ENCODE data around the gene CCNT1.
A peak's percentile ranks its signal among the peaks of the same experiment; 100 is the strongest.

CCNT1 gene

GRCh38 chr12:48696626-48697025, 19.9 kb downstream of the CCNT1 start:
- Mint-ChIP-seq H3K27ac (no peak overlapping the region), H3K4me1 (no peaks in the 10 kb centered on the region), H3K9me3 (no peaks in the 10 kb centered on the region), H3K4me3 (no peak overlapping the region), H3K27me3 (ENCODE audit: low read depth, poor library complexity) (no peaks in the 10 kb centered on the region), H3K36me3 (ENCODE audit: low read depth) (peaks cover 71% of the 10 kb centered on the region)
- no peak for DNase-seq
- TF ChIP-seq, protein P1, sequence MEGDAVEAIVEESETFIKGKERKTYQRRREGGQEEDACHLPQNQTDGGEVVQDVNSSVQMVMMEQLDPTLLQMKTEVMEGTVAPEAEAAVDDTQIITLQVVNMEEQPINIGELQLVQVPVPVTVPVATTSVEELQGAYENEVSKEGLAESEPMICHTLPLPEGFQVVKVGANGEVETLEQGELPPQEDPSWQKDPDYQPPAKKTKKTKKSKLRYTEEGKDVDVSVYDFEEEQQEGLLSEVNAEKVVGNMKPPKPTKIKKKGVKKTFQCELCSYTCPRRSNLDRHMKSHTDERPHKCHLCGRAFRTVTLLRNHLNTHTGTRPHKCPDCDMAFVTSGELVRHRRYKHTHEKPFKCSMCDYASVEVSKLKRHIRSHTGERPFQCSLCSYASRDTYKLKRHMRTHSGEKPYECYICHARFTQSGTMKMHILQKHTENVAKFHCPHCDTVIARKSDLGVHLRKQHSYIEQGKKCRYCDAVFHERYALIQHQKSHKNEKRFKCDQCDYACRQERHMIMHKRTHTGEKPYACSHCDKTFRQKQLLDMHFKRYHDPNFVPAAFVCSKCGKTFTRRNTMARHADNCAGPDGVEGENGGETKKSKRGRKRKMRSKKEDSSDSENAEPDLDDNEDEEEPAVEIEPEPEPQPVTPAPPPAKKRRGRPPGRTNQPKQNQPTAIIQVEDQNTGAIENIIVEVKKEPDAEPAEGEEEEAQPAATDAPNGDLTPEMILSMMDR (IDR thresholded peaks at IDR 0.05) = no peak

DNA sequence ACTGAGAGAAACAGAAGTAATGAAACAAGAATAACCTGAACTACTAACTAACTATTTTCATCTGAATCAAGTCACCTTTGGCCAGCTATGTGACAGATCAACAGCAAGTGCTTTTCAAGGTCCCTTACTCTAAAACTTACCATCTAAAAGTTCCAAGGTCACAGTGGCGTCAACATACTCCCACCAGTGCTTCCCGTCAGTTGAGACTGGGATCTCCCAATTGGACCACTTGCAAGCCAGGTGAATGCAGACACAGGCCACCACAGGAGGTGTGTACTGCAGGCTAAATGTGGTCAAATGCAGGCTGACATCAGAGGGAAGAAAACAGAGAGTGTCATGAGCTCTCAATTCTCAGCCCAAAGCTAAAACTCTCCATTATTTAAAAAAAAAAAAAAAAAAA, 20.6 kb downstream of the CCNT1 start:
- Mint-ChIP-seq H3K27me3 (ENCODE audit: low read depth, poor library complexity) (no peaks in the 10 kb centered on the region), H3K36me3 (ENCODE audit: low read depth) (peaks cover 67% of the 10 kb centered on the region), H3K27ac (no peak overlapping the region), H3K9me3 (no peaks in the 10 kb centered on the region), H3K4me1 (no peaks in the 10 kb centered on the region), H3K4me3 (no peak overlapping the region)
- DNase-seq = no peak
- TF ChIP-seq, protein P1 (IDR thresholded peaks at IDR 0.05) = no peak

DNA sequence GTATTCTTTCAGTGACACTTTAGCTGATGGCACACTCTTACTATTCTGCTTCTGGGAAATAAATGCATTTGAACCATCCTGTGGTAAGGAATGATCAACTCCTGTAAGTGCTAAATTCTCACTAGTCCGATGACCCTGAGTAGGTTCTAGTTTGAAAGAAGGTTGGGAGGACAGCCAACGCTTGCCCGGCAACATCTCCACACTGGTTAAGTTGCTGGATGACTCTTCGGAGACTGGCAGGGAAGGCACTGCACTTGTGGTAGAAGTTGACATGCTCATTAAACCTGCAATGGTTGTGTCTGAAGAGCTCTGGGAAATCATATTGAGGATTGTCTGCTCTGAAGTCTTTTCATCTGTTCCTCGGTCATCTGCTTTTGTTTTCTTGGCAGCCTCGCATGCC, 22.5 kb downstream of the CCNT1 start:
- TF ChIP-seq, protein P1 (IDR thresholded peaks at IDR 0.05) = no peak
- Mint-ChIP-seq H3K9me3 (no peaks in the 10 kb centered on the region), H3K36me3 (ENCODE audit: low read depth) (peaks cover 55% of the 10 kb centered on the region), H3K4me3 (no peak overlapping the region), H3K4me1 (no peaks in the 10 kb centered on the region), H3K27me3 (ENCODE audit: low read depth, poor library complexity) (no peaks in the 10 kb centered on the region), H3K27ac (no peak overlapping the region)
- no peak for DNase-seq

- Mint-ChIP-seq H3K4me3 (no peak overlapping the region), H3K27me3 (ENCODE audit: low read depth, poor library complexity) (no peaks in the 10 kb centered on the region), H3K9me3 (no peaks in the 10 kb centered on the region), H3K36me3 (ENCODE audit: low read depth) (peaks cover 56% of the 10 kb centered on the region), H3K4me1 (no peaks in the 10 kb centered on the region), H3K27ac (no peak overlapping the region)
- DNase-seq = no peak
- TF ChIP-seq, protein P1 (IDR thresholded peaks at IDR 0.05) = no peak
These were observed 22.9 kb downstream of the CCNT1 start for GRCh38 chr12:48693572-48693971.

GRCh38 chr12:48691826-48692487, 24.6 kb downstream of the CCNT1 start:
- no peaks in the 10 kb centered on the region for H3K27me3 Mint-ChIP-seq (ENCODE audit: low read depth, poor library complexity)
- TF ChIP-seq, protein P1 (IDR thresholded peaks at IDR 0.05) = no peak
- no peak for DNase-seq
- H3K27ac Mint-ChIP-seq = peak overlapping the region; percentile 34
- H3K4me1 Mint-ChIP-seq = no peaks in the 10 kb centered on the region
- peaks cover 54% of the 10 kb centered on the region for H3K36me3 Mint-ChIP-seq (ENCODE audit: low read depth)
- H3K9me3 Mint-ChIP-seq = no peaks in the 10 kb centered on the region
- H3K4me3 Mint-ChIP-seq = no peak overlapping the region

DNA sequence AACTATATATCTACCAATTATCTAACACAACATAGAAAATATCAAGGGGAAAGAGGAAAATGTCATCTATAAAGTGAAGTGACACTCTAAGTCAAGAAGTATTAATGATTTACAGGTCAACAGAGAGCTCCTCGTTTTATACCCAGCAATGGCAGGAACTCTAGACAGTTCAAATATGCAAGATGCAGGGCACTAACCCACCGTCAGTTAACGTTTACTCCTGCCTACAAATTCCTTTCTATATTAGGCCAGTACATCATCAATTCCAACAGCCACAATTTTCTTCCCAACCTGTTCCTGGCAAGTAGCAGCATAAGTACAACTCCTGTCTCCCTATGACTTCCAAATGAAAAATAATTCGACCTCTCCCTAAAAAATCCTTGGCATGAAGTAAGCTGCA, 25.5 kb downstream of the CCNT1 start:
- Mint-ChIP-seq H3K4me3 (no peak overlapping the region), H3K9me3 (no peaks in the 10 kb centered on the region), H3K27me3 (ENCODE audit: low read depth, poor library complexity) (no peaks in the 10 kb centered on the region), H3K36me3 (ENCODE audit: low read depth) (peaks cover 50% of the 10 kb centered on the region), H3K4me1 (no peaks in the 10 kb centered on the region), H3K27ac (no peak overlapping the region)
- DNase-seq = no peak
- TF ChIP-seq, protein P1 (IDR thresholded peaks at IDR 0.05) = no peak

All from nephron progenitor cell (in vitro differentiated cells).